GM21390 (cell line): Measurements from ENCODE around the gene SLC2A13.
"Not testable (repeated sequence)": the region's sequence is repeated elsewhere in the genome, so short reads cannot be mapped to it uniquely, and the experiment has no call there.

Experiments
- ATAC-seq: cut with Tn5 transposase; IDR thresholded peaks from one replicate; pipeline ENCODE4 v1.9.1; 2021; ENCODE audit not compliant: unreplicated experiment

SLC2A13 gene

DNA sequence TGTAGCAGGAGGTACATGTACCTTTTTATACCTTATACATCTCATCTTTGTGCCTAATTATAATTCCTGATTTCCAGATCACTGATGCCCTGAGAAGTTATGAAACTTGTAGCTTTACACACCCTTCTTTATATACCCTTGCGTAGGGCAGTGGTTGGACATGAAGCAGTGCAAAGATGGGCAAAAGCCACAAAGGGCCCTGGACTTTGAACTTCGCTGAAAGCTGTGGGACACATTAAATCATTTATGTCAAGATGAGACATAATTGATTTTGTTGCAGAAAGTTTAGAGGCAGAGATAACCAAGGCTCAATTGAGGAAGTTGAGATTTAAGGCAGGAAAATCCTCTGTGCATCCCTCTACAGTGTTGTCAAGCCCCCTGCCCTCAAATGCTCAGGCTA, 170.0 kb downstream of the SLC2A13 start:
- no peak for ATAC-seq

- no peak for ATAC-seq
These were observed 170.6 kb downstream of the SLC2A13 start for GRCh38 chr12:39935275-39935674.

GRCh38 chr12:39931857-39932256, 174.0 kb downstream of the SLC2A13 start:
- ATAC-seq = no peak

- no peak for ATAC-seq
These were observed 174.7 kb downstream of the SLC2A13 start for GRCh38 chr12:39931231-39931630.

DNA sequence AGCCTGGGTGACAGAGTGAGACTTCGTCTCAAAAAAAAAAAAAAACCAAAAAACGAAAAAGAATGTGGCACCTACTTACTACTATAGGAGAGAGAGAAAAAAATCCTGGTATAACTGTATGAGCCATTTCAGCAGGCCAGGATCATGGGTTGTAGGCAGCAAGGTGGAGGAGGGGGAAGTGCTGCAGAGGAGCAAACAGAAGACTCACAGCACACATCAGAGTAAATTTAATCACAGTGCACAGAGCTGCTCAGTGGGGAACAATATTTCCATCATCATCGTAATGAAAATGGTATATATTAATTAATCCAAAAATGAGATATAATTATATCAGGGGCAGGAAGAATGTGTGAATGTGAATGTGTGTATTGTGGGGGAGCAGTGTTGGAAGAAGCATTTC, 175.8 kb downstream of the SLC2A13 start:
- no peak for ATAC-seq

DNA sequence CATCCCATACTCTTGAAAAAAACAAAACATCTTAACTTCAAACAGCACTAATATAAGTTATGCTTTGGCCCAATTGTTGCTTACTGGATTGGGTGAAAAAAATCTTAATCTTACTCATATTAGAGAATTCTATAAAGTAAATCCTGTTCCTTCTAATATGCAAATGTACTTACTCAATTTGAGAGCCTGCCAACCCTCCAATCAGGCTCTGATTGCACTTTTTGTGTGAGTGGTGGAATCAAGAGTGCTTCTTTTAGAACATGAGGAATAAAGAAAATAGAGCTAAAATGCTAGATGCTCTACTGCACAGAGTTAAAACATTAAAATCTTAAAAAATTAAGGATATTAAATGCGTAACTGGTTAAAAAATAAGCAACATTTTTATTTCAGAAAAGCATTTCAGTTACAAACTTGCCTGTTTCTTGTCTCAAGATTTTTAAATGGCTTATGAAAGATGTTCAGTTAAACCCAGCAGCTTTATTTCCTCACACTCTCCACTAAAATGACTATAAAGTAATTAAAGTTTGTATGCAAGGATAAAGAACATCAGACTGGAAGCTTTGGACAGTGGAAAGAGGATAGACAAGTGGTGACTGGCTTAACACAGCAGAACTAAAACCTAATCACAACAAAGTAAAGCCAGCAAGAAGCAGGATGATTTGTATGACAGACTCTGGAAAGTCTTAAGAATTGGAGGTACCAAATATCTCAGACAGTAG, 177.5 kb downstream of the SLC2A13 start:
- no peak for ATAC-seq

DNA sequence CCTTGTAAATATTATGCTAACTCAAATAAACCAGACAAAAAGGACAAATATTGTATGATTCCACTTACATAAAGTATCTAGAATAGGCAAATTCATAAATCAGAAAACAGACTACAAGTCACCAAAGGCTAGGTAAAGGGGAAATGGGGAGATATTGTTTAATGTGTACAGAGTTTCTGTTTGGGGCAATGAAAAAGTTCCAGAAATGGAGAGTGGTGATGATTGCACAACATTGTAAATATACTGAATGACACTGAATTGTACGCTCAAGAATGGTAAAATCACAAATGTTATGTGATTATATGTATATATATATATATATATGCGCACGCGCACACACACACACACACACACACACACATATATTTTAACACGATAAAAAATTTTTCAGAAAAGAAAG, 182.5 kb downstream of the SLC2A13 start:
- ATAC-seq = no peak

GRCh38 chr12:39922598-39922997, 183.3 kb downstream of the SLC2A13 start:
- not testable (repeated sequence) for ATAC-seq

GRCh38 chr12:39920647-39921046, 185.2 kb downstream of the SLC2A13 start:
- ATAC-seq = no peak

GRCh38 chr12:39920222-39920621, 185.7 kb downstream of the SLC2A13 start:
- no peak for ATAC-seq

GRCh38 chr12:39919790-39920189, 186.1 kb downstream of the SLC2A13 start:
- ATAC-seq = no peak

- ATAC-seq = no peak
These were observed 190.6 kb downstream of the SLC2A13 start for GRCh38 chr12:39915249-39915648.

GRCh38 chr12:39912211-39912980, 193.5 kb downstream of the SLC2A13 start:
- ATAC-seq = no peak

DNA sequence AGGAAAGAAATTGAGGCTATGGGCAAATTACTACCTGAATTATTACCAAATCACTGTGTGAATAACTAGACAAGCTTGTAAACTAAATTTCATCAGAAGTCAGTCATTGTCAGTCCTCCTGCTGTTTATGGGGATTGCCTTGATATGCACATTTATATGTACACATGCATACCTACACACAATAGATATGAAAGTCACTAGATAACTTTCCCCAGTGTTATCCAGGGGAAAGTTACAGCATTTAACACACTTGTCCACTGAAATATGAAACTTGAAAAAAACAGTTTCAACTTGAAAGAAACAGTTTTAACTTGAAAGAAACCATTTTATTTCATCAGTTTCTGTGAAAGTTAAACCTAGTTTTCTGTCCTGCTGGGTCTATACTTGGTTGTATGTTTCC, 199.6 kb downstream of the SLC2A13 start:
- ATAC-seq = no peak

DNA sequence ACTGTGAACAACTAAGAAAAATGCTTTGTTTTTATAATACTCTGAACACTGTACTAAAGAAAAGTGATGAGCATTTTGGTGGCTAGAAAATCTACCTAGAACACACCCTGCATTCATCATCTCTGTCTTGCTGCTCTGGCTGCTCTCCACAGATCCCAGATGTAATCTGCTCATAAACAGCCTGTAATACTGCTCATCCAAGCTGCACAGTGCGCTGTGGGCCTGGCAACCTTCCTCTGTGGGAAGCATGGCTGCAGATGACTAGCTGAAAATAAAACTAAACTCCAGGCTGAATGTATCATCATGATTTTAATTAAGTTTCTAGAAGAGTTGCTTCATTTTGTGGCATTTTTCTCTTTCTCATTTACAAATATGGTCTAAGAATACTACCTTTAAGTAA, 200.7 kb downstream of the SLC2A13 start:
- ATAC-seq = no peak

- ATAC-seq = no peak
These were observed 203.1 kb downstream of the SLC2A13 start for GRCh38 chr12:39902821-39903220.

GRCh38 chr12:39897315-39897714, 208.6 kb downstream of the SLC2A13 start:
- ATAC-seq = no peak

DNA sequence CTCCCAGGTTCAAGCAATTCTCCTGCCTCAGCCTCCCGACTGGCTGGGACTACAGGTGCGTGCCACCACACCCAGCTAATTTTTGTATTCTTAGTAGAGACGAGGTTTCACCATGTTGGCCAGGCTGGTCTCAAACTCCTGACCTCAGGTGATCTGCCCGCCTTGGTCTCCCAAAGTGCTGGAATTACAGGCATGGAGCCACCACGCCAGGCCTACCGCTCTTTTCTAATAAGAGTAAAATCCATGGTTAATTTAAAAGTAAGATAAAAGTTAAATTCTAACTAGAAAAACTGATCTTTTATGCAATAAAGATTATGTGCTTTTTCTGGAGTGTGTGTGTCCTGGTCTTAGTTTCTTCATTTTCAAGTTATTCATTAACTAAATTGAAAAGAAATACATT, 212.5 kb downstream of the SLC2A13 start:
- not testable (repeated sequence) for ATAC-seq

DNA sequence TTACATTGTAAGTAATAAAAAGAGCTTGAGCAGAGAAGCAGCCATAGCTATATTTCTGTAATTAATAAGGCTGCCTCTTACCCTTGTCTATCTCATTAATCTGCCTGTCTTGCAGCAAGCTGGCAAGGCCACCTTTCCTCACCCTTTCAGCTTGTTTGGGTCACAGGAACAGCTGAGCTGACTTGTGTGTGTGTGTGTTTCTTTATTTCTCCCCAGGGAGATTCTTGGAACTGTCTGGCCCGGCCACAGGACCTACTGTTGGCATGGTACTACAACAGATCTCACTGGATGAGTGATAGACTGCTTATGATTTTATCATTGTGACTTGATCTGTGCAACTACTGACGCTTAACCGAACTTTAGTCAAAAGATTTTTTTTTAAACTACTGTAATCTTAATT, 213.7 kb downstream of the SLC2A13 start:
- ATAC-seq = no peak

DNA sequence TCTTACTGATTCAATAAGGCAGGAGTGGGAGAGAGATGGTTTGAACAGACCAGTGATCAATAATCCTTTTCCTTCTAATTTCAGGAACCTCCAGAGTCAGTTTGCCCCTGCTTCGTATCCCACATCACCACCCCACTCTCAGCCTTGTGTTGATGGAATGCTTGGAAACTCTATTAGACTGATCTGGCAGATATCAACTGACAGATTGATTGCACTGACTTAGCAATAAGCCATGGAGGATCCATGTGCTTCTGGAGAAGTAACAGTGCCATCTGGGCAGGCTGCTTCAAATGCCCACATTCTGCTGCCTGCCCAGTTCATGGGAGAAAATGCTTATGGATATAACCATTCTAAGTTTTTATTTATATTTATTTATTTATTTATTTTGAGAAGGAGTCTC, 218.0 kb downstream of the SLC2A13 start:
- no peak for ATAC-seq

DNA sequence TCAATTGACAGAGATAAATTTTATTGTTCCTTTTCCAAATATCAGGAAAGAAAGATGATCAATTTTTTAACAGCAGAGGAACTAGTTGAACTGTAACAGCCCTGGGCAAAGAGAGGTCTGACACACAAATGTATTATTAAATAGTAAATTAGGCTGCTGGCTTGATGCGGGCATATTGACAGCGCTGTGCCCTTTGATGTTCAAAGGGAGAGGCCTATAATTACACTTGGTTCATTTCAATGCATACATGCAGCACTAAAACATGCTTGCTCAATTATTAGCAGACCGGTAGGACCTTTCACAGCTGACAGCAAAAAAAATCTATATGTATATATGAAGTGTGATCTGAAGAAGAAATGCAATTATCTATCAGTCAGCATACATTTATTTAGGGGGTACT, 219.8 kb downstream of the SLC2A13 start:
- ATAC-seq = no peak

- no peak for ATAC-seq
These were observed 221.2 kb downstream of the SLC2A13 start for GRCh38 chr12:39884616-39885125.
